ENCODE results near the gene PAX5. TPM values are rescaled to one million over a fixed set of nuclear protein-coding genes. Genes with fewer than 3 reads are reported as not detected.

The PAX5 gene
- total RNA-seq, 1 experiment from 2014 or later = 0.39 TPM

DNA sequence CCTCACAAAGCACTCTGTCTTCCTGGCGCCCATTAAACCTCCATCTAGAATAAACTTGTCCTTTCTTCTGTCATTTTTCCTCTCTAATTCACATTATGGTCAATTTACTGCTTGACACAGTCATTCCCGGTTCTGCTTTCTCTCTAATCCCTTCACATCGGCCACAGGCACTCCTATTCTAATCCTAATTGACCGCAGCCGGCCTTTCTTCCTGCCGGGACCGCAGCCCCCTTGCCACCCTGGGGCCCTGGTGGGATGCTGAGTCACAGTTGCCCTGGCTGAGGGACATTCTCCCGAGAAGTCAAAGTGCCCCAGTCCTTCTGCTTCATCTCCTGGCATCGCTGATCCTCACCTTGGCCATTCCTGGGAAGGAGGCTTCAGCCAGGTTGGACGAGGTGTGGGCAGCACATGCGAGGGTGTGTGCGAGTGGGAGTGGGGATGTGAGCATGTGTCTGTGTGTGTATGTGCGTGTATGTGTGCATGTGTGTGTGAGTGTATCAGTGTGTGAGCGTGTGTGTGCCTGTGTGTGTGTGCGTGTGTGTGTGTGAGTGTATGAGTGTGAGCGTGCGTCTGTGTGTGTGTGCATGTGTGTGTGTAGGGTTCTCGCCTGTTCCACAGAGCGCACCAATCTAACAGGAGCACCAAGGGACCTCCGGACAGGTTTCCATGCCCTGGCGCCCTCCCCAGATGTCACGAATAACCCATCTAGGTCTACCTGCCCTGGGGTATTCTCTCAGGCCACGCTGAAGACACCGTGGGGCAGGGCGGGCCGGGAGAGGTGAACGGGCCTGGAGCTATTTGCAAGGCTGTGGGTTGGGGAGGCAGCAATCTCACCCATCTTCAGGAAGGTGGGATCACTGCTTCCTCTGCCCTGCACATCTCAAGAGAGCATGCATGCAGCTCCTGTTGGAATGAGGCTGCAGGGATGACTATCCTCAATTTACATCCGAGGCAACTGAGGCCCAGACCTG, 191.2 kb downstream of the PAX5 start:
- Mint-ChIP-seq H3K27me3 (ENCODE audit: low read depth) (no peaks in the 10 kb centered on the region; the same call in 1 of the 2 replicates), H3K4me1 (peaks cover 0 to 3% of the 10 kb centered on the region in 2 experiments; a peak in 2 of 4 replicates), H3K9me3 (no peaks in the 10 kb centered on the region), H3K27ac (no peak overlapping the region; a peak in 1 of 7 replicates), H3K36me3 (ENCODE audit: insufficient read depth in 1 of 3, low read depth in 3 of 3) (no peaks in the 10 kb centered on the region), H3K4me3 (no peak overlapping the region)
- Histone ChIP-seq H3K56ac (ENCODE audit: insufficient read length, low read depth, low read length) (no peak overlapping the region), H3K18ac (ENCODE audit: insufficient read length, low read depth, low read length) (no peak overlapping the region), H3K9ac (ENCODE audit: extremely low read depth, insufficient read length, low read length) (no peak overlapping the region), H4K5ac (ENCODE audit: insufficient read length, low read depth, low read length) (no peak overlapping the region), H3K9me3 (ENCODE audit: control insufficient read depth, low read depth, low read length) (no peaks in the 10 kb centered on the region), H3K4ac (ENCODE audit: low read depth, low read length) (no peak overlapping the region), H3K27me3 (ENCODE audit: insufficient read depth, low read length) (no peaks in the 10 kb centered on the region), H3K4me2 (ENCODE audit: insufficient read depth, insufficient read length, low read length) (no peak overlapping the region), H2BK20ac (ENCODE audit: low read depth, low read length, poor library complexity, severe bottlenecking) (no peak overlapping the region), H3K79me2 (ENCODE audit: insufficient read depth, low read length) (no peaks in the 10 kb centered on the region), H3K79me1 (ENCODE audit: insufficient read depth, low read depth, low read length, poor library complexity, severe bottlenecking) (no peaks in the 10 kb centered on the region), H2BK5ac (ENCODE audit: insufficient read length, low read length) (no peak overlapping the region), H4K91ac (ENCODE audit: insufficient read length, low read depth, low read length) (no peak overlapping the region), H2BK15ac (ENCODE audit: low read depth, low read length) (no peak overlapping the region), H3K23me2 (ENCODE audit: insufficient read length, low read depth, low read length, poor library complexity, severe bottlenecking) (no peaks in the 10 kb centered on the region), H3K23ac (ENCODE audit: insufficient read length, low read depth, low read length) (no peak overlapping the region), H2AK5ac (ENCODE audit: insufficient read length, low read length) (no peak overlapping the region), H3K14ac (ENCODE audit: insufficient read depth, low read length) (no peak overlapping the region), H3T11ph (ENCODE audit: low read length) (no peak overlapping the region), H3K27ac (ENCODE audit: insufficient read length, low read depth, low read length) (no peak overlapping the region), H2AFZ (ENCODE audit: low read length) (no peak overlapping the region), H2BK120ac (ENCODE audit: low read depth, low read length, poor library complexity, severe bottlenecking) (no peak overlapping the region), H4K20me1 (ENCODE audit: control insufficient read depth, insufficient read depth, insufficient read length) (no peaks in the 10 kb centered on the region), H3K4me1 (ENCODE audit: insufficient read depth, low read length) (peaks cover 6% of the 10 kb centered on the region; the same call in 1 of the 2 replicates), H2BK12ac (ENCODE audit: insufficient read length, low read depth, low read length) (no peak overlapping the region), H4K8ac (replicated peaks; ENCODE audit: insufficient read length, low read depth, low read length) (no peak overlapping the region)
- no peak for DNase-seq
- TF ChIP-seq, protein P1, sequence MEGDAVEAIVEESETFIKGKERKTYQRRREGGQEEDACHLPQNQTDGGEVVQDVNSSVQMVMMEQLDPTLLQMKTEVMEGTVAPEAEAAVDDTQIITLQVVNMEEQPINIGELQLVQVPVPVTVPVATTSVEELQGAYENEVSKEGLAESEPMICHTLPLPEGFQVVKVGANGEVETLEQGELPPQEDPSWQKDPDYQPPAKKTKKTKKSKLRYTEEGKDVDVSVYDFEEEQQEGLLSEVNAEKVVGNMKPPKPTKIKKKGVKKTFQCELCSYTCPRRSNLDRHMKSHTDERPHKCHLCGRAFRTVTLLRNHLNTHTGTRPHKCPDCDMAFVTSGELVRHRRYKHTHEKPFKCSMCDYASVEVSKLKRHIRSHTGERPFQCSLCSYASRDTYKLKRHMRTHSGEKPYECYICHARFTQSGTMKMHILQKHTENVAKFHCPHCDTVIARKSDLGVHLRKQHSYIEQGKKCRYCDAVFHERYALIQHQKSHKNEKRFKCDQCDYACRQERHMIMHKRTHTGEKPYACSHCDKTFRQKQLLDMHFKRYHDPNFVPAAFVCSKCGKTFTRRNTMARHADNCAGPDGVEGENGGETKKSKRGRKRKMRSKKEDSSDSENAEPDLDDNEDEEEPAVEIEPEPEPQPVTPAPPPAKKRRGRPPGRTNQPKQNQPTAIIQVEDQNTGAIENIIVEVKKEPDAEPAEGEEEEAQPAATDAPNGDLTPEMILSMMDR (conservative IDR thresholded peaks at IDR 0.05) = no peak
- WGBS (ENCODE audit: extremely low coverage, insufficient read length, low lambda C conversion rate) = no CpG with 5 or more reads among the region's 28 CpGs
